Stimulated activated memory B cell treated with anti-CD40 and anti-IgM and Interleukin-4, amounts not matched to agents 10 μg/mL and 1 μg/mL and 100 μg/mL, for 72 hours (primary cell): ENCODE results near the gene SEC24A.
"Not testable (repeated sequence)": the region's sequence is repeated elsewhere in the genome, so short reads cannot be mapped to it uniquely, and the experiment has no call there.

Source experiments
- ATAC-seq: fragments of 150-1000 bp; cut with Tn5 transposase; 2 replicates; pipeline ENCODE4 v1.10.0; 2021
- H3K27ac Mint-ChIP-seq: one replicate; pipeline ENCODE4 v1.8.0; 2022; ENCODE audit warnings: mild to moderate bottlenecking, mixed read lengths
- H3K27me3 Mint-ChIP-seq: one replicate; pipeline ENCODE4 v1.8.0; 2022; ENCODE audit warnings: mixed read lengths
- H3K36me3 Mint-ChIP-seq: one replicate; pipeline ENCODE4 v1.8.0; 2022; ENCODE audit warnings: mixed read lengths
- H3K4me1 Mint-ChIP-seq: one replicate; pipeline ENCODE4 v1.8.0; 2022; ENCODE audit warnings: mixed read lengths
- H3K4me3 Mint-ChIP-seq: one replicate; pipeline ENCODE4 v1.8.0; 2022; ENCODE audit warnings: mild to moderate bottlenecking, moderate library complexity, mixed read lengths
- H3K9me3 Mint-ChIP-seq: one replicate; pipeline ENCODE4 v1.8.0; 2022; ENCODE audit warnings: mixed read lengths

Gene SEC24A

GRCh38 chr5:134758176-134758503 is 109.6 kb downstream of the SEC24A start:
- H3K27ac Mint-ChIP-seq = peak overlapping the region; percentile 98
- no peaks in the 10 kb centered on the region for H3K27me3 Mint-ChIP-seq
- peaks cover 44% of the 10 kb centered on the region for H3K4me1 Mint-ChIP-seq
- ATAC-seq = no peak
- H3K9me3 Mint-ChIP-seq = no peaks in the 10 kb centered on the region
- H3K36me3 Mint-ChIP-seq = peaks cover 5% of the 10 kb centered on the region
- peak overlapping the region; percentile 100 for H3K4me3 Mint-ChIP-seq

GRCh38 chr5:134758504-134759341 is 110.1 kb downstream of the SEC24A start, which contains the start of gene DDX46:
DDX46 (plus strand) TSS chr5:134758779; CDS start chr5:134758939, 160 bp downstream.
- ATAC-seq = peak; percentile 100
- Mint-ChIP-seq H3K9me3 (no peaks in the 10 kb centered on the region), H3K36me3 (peaks cover 5% of the 10 kb centered on the region), H3K4me1 (peaks cover 44% of the 10 kb centered on the region), H3K4me3 (peak within 1 kb of the TSS; percentile 100), H3K27me3 (no peaks in the 10 kb centered on the region), H3K27ac (peak within 1 kb of the TSS; percentile 98)

GRCh38 chr5:134767528-134768291 is 119.1 kb downstream of the SEC24A start:
- H3K4me1 Mint-ChIP-seq, H3K9me3 Mint-ChIP-seq, H3K27me3 Mint-ChIP-seq, H3K27ac Mint-ChIP-seq, ATAC-seq, H3K4me3 Mint-ChIP-seq: not testable (repeated sequence)
- H3K36me3 Mint-ChIP-seq = peaks cover 20% of the 10 kb centered on the region

DNA sequence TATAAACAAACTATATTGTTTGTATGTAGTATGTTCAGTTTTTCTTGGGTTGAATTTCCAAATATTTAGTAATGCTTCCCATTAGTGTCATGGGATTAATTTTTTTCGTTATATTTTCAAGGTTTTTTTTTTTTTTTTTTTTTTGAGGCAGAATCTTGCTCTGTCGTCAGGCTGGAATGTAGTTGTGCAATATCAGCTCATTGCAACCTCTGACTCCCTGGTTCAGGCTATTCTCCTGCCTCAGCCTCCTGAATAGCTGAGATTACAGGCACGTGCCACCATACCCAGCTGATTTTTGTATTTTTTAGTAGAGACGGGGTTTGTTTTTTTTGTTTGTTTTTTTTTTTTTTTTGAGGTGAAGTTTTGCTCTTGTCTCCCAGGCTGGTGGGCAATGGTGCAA is 120.6 kb downstream of the SEC24A start:
- no peak for ATAC-seq
- no peak overlapping the region for H3K27ac Mint-ChIP-seq
- no peaks in the 10 kb centered on the region for H3K9me3 Mint-ChIP-seq
- no peaks in the 10 kb centered on the region for H3K4me1 Mint-ChIP-seq
- no peak overlapping the region for H3K4me3 Mint-ChIP-seq
- H3K36me3 Mint-ChIP-seq = peaks cover 30% of the 10 kb centered on the region
- no peaks in the 10 kb centered on the region for H3K27me3 Mint-ChIP-seq

DNA sequence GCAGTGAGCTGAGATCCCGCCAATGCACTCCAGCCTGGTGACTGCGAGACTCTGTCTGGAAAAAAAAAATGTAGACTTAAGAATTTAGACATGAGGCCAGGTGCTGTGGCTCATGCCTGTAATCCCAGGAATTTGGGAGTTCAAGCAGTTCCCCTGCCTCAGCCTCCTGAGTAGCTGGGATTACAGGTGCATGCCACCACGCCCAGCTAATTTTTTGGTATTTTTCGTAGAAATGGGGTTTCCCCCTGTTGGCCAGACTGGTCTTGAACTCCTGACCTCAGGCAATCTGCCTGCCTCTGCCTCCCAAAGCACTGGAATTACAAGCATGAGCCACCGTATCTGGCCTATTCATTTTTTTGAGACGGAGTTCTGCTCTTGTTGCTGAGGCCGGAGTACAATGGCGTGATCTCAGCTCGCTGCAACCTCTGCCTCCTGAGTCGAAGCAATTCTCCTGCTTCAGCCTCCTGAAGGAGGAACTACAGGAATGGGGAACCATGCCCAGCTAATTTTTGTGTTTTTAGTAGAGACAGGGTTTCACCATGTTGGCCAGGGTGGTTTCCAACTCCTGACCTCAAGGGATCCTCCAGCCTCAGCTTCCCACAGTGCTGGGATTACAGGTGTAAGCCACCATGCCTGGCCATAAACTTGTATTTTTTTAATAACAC is 124.0 kb downstream of the SEC24A start:
- no peak overlapping the region for H3K27ac Mint-ChIP-seq
- H3K9me3 Mint-ChIP-seq = no peaks in the 10 kb centered on the region
- ATAC-seq = no peak
- no peak overlapping the region for H3K4me3 Mint-ChIP-seq
- peaks cover 51% of the 10 kb centered on the region for H3K36me3 Mint-ChIP-seq
- H3K4me1 Mint-ChIP-seq = peaks cover 6% of the 10 kb centered on the region
- no peaks in the 10 kb centered on the region for H3K27me3 Mint-ChIP-seq

DNA sequence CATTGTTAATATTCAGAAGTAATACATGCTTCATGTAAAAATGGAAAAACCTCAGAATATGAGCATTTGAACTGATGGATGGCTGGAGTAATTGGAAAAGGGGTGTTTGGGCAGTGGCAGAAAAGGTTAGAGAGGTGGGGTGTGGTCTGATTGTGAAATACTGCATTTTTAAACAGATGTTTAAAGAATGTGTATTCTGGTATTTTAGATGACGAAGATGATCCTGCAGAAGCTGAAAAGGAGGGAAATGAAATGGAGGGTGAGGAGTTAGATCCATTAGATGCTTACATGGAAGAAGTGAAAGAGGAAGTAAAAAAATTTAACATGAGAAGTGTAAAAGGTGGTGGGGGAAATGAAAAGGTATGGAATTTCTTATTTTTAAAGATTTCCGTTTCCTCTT is 128.8 kb downstream of the SEC24A start:
- Mint-ChIP-seq H3K27ac (peak overlapping the region; percentile 7), H3K36me3 (peaks cover 49% of the 10 kb centered on the region)
- no peak for ATAC-seq

More for the DNA sequence above, 128.8 kb downstream of the SEC24A start:
- H3K4me3 Mint-ChIP-seq = no peak overlapping the region
- no peaks in the 10 kb centered on the region for H3K9me3 Mint-ChIP-seq
- peaks cover 10% of the 10 kb centered on the region for H3K4me1 Mint-ChIP-seq
- H3K27me3 Mint-ChIP-seq = no peaks in the 10 kb centered on the region
